K562 (cell line): ENCODE measurements around the gene SHISAL1.

Experiments
- CTCF ChIP-seq, 3 experiments: IDR thresholded peaks in 2 of 3; conservative IDR thresholded peaks in 1 of 3; 2 replicates each; pipeline ENCODE4 v1.5.1; 2011 to 2012; ENCODE audit warnings: low read length in 3 of 3, mild to moderate bottlenecking in 3 of 3, control low read depth in 2 of 3, improper control_type of control experiment in 1 of 3, inconsistent platforms in 1 of 3, low read depth in 1 of 3, mixed read lengths in 1 of 3, moderate library complexity in 1 of 3; ENCODE audit not compliant: insufficient read depth in 2 of 3
- E2F1 ChIP-seq: sonication (generic); formaldehyde crosslinking; IDR thresholded peaks from 2 replicates; pipeline ENCODE4 v1.8.1; 2023; ENCODE audit warnings: mild to moderate bottlenecking, missing genetic modification reagents, moderate library complexity
- ETS2 ChIP-seq: IDR thresholded peaks from 2 replicates; pipeline ENCODE4 v1.6.1; 2016; ENCODE audit warnings: borderline replicate concordance, missing genetic modification characterization, mild to moderate bottlenecking, moderate library complexity, missing compliant biosample characterization; ENCODE audit not compliant: poor library complexity, severe bottlenecking
- FOXP4 ChIP-seq: sonication (generic); formaldehyde crosslinking; IDR thresholded peaks from 2 replicates; pipeline ENCODE4 v1.8.0; 2022; ENCODE audit warnings: mild to moderate bottlenecking, missing genetic modification reagents, borderline replicate concordance
- GATAD2A ChIP-seq: fragments of 450-650 bp; IDR thresholded peaks from 2 replicates; pipeline ENCODE4 v1.6.1; 2017
- NFIC ChIP-seq: fragments of 450-650 bp; IDR thresholded peaks from 2 replicates; pipeline ENCODE4 v1.6.1; 2017; ENCODE audit warnings: mild to moderate bottlenecking, inconsistent platforms
- POLR2AphosphoS2 ChIP-seq: IDR thresholded peaks from 2 replicates; pipeline ENCODE4 v1.6.1; 2012; ENCODE audit warnings: low read length, improper control_type of control experiment
- SRSF9 ChIP-seq: fragments of 200-400 bp; formaldehyde crosslinking; IDR thresholded peaks from 2 replicates; pipeline ENCODE4 v1.6.1; 2017; ENCODE audit warnings: low read depth, low read length, borderline replicate concordance
- ZNF384 ChIP-seq: IDR thresholded peaks from 2 replicates; pipeline ENCODE4 v1.6.1; 2012; ENCODE audit warnings: low read depth, low read length, improper control_type of control experiment

- TF ChIP-seq SRSF9 (no peak), NFIC (no peak), CTCF (IDR thresholded peaks at IDR 0.05 in 2 of 3, conservative IDR thresholded peaks at IDR 0.05 in 1 of 3; ENCODE audit: insufficient read depth in 2 of 3, low read depth in 1 of 3, low read length in 3 of 3) (no peak), ZNF384 (no peak), FOXP4 (no peak), E2F1 (CRISPR knock-in tag) (no peak), ETS2 (tag) (no peak), POLR2AphosphoS2 (no peak), GATAD2A (no peak)
Observed at GRCh38 chr22:44270556-44270880, 42.2 kb downstream of the SHISAL1 start.
